ENCODE results near the gene EPHA6. TPM values are rescaled to one million over a fixed set of nuclear protein-coding genes. Genes with fewer than 3 reads are reported as not detected.

EPHA6 gene
- total and polyA plus RNA-seq, 7 experiments from 2014 or later = not detected

GRCh38 chr3:96813134-96813819, 1.1 kb upstream of the EPHA6 start:
- Histone ChIP-seq H3K4me3 (ENCODE audit: low read length) (no peak overlapping the region), H3K27ac (ENCODE audit: low read depth, low read length) (no peak overlapping the region)
- intact Hi-C loops (cut with micrococcal nuclease) = no loop called here

GRCh38 chr3:96814651-96815567, 515 bp downstream of the EPHA6 start:
- no peak overlapping the region for H3K27ac ChIP-seq (ENCODE audit: low read depth, low read length)
- peaks cover 22 to 40% (median 32%) of the 10 kb centered on the region in 5 donors for H3K27me3 Mint-ChIP-seq
- H3K27ac Mint-ChIP-seq = no peak overlapping the region
- ChIA-PET POLR2A (no interaction called here), CTCF (no interaction called here)
- intact Hi-C loops (cut with micrococcal nuclease) = no loop called here
- no peaks in the 10 kb centered on the region for H3K36me3 ChIP-seq (ENCODE audit: control insufficient read depth in 2 of 3, insufficient read depth in 3 of 3, low read length in 3 of 3)
- H3K4me3 ChIP-seq (ENCODE audit: low read length) = no peak overlapping the region
- H3K36me3 Mint-ChIP-seq = no peaks in the 10 kb centered on the region
- peaks cover 0 to 6% of the 10 kb centered on the region in 2 donors for H3K27me3 ChIP-seq (ENCODE audit: control insufficient read depth in 2 of 2, insufficient read depth in 2 of 2, low read length in 2 of 2)
- peaks cover 0 to 3% of the 10 kb centered on the region in 2 donors for H3K4me1 ChIP-seq (ENCODE audit: control insufficient read depth in 2 of 2, insufficient read depth in 2 of 2, low read length in 2 of 2)
- DNase-seq = no peak
- peak overlapping the region in 9 of 10 donors; percentile 3 to 70 (median 51) for H3K4me3 Mint-ChIP-seq
- H3K9me3 ChIP-seq (ENCODE audit: control insufficient read depth in 2 of 3, low read length in 3 of 3) = no peaks in the 10 kb centered on the region
- H3K4me1 Mint-ChIP-seq = peaks cover 7 to 17% (median 10%) of the 10 kb centered on the region in 7 donors
- peak; percentile 12 for ATAC-seq
- H3K9me3 Mint-ChIP-seq = peaks cover 0 to 3% (median 0%) of the 10 kb centered on the region in 11 donors

More at GRCh38 chr3:96813134-96813819, 1.1 kb upstream of the EPHA6 start:
- peaks cover 0 to 6% of the 10 kb centered on the region in 2 donors for H3K27me3 ChIP-seq (ENCODE audit: control insufficient read depth in 2 of 2, insufficient read depth in 2 of 2, low read length in 2 of 2)
- Mint-ChIP-seq H3K36me3 (no peaks in the 10 kb centered on the region), H3K27me3 (peaks cover 22 to 44% (median 32%) of the 10 kb centered on the region in 5 donors), H3K4me1 (peaks cover 7 to 17% (median 10%) of the 10 kb centered on the region in 7 donors), H3K4me3 (peak overlapping the region; percentile 13 to 78 (median 62)), H3K27ac (no peak overlapping the region), H3K9me3 (peaks cover 0 to 3% (median 0%) of the 10 kb centered on the region in 11 donors)
- peak; percentile 69 for ATAC-seq
- POLR2A ChIA-PET = no interaction called here
- peak in 6 of 9 donors; percentile 2 to 71 (median 12) for DNase-seq
- no peaks in the 10 kb centered on the region for H3K36me3 ChIP-seq (ENCODE audit: control insufficient read depth in 2 of 3, insufficient read depth in 3 of 3, low read length in 3 of 3)
- no peaks in the 10 kb centered on the region for H3K9me3 ChIP-seq (ENCODE audit: control insufficient read depth in 2 of 3, low read length in 3 of 3)
- CTCF ChIA-PET = no interaction called here
- H3K4me1 ChIP-seq (ENCODE audit: control insufficient read depth in 2 of 2, insufficient read depth in 2 of 2, low read length in 2 of 2) = peaks cover 0 to 3% of the 10 kb centered on the region in 2 donors

DNA sequence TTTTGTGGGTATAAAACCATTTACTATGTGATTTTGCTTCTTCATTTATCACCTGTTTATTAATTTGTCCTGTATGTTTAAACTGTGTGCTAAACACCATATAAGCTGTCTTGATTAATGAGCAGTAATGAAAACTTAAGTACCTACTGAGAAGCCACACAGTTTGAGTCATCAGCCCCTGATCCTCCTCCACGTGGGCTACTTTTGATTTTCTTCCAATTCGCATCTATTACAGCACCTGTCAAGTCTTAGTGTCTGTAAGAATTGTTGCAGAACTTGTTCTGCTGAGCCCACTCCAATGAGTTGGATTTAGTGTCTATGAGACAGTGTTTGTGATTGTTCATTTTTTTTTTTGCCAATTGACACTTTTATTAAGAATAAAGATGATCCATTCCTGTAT, 16.8 kb downstream of the EPHA6 start:
- H3K27me3 Mint-ChIP-seq = no peaks in the 10 kb centered on the region
- H3K27ac Mint-ChIP-seq = no peak overlapping the region
- peaks cover 0 to 4% (median 0%) of the 10 kb centered on the region in 11 donors for H3K9me3 Mint-ChIP-seq
- H3K4me1 Mint-ChIP-seq = no peaks in the 10 kb centered on the region
- H3K36me3 ChIP-seq (ENCODE audit: control insufficient read depth in 2 of 3, insufficient read depth in 3 of 3, low read length in 3 of 3) = no peaks in the 10 kb centered on the region
- no peaks in the 10 kb centered on the region for H3K9me3 ChIP-seq (ENCODE audit: control insufficient read depth in 2 of 3, low read length in 3 of 3)
- H3K27ac ChIP-seq (ENCODE audit: low read depth, low read length) = no peak overlapping the region
- H3K27me3 ChIP-seq (ENCODE audit: control insufficient read depth in 2 of 2, insufficient read depth in 2 of 2, low read length in 2 of 2) = no peaks in the 10 kb centered on the region
- H3K4me3 Mint-ChIP-seq = no peak overlapping the region
- no peaks in the 10 kb centered on the region for H3K36me3 Mint-ChIP-seq
- ATAC-seq (no peak), DNase-seq (no peak)
- ChIA-PET CTCF (no interaction called here), POLR2A (no interaction called here)
- H3K4me1 ChIP-seq (ENCODE audit: control insufficient read depth in 2 of 2, insufficient read depth in 2 of 2, low read length in 2 of 2) = no peaks in the 10 kb centered on the region
- intact Hi-C loops (cut with micrococcal nuclease) = no loop called here
- H3K4me3 ChIP-seq (ENCODE audit: low read length) = no peak overlapping the region

GRCh38 chr3:96833301-96833700, 18.9 kb downstream of the EPHA6 start:
- ATAC-seq = no peak
- H3K4me3 Mint-ChIP-seq = no peak overlapping the region
- no peaks in the 10 kb centered on the region for H3K4me1 ChIP-seq (ENCODE audit: control insufficient read depth in 2 of 2, insufficient read depth in 2 of 2, low read length in 2 of 2)
- no peak overlapping the region for H3K27ac Mint-ChIP-seq
- H3K27me3 Mint-ChIP-seq = no peaks in the 10 kb centered on the region
- intact Hi-C loops (cut with micrococcal nuclease) = no loop called here
- H3K36me3 Mint-ChIP-seq = no peaks in the 10 kb centered on the region
- ChIA-PET CTCF (no interaction called here), POLR2A (no interaction called here)
- no peaks in the 10 kb centered on the region for H3K27me3 ChIP-seq (ENCODE audit: control insufficient read depth in 2 of 2, insufficient read depth in 2 of 2, low read length in 2 of 2)
- DNase-seq = no peak
- H3K9me3 Mint-ChIP-seq = peaks cover 0 to 5% (median 0%) of the 10 kb centered on the region in 11 donors
- no peaks in the 10 kb centered on the region for H3K9me3 ChIP-seq (ENCODE audit: control insufficient read depth in 2 of 3, low read length in 3 of 3)
- H3K36me3 ChIP-seq (ENCODE audit: control insufficient read depth in 2 of 3, insufficient read depth in 3 of 3, low read length in 3 of 3) = no peaks in the 10 kb centered on the region
- no peak overlapping the region for H3K4me3 ChIP-seq (ENCODE audit: low read length)
- no peaks in the 10 kb centered on the region for H3K4me1 Mint-ChIP-seq
- H3K27ac ChIP-seq (ENCODE audit: low read depth, low read length) = no peak overlapping the region

DNA sequence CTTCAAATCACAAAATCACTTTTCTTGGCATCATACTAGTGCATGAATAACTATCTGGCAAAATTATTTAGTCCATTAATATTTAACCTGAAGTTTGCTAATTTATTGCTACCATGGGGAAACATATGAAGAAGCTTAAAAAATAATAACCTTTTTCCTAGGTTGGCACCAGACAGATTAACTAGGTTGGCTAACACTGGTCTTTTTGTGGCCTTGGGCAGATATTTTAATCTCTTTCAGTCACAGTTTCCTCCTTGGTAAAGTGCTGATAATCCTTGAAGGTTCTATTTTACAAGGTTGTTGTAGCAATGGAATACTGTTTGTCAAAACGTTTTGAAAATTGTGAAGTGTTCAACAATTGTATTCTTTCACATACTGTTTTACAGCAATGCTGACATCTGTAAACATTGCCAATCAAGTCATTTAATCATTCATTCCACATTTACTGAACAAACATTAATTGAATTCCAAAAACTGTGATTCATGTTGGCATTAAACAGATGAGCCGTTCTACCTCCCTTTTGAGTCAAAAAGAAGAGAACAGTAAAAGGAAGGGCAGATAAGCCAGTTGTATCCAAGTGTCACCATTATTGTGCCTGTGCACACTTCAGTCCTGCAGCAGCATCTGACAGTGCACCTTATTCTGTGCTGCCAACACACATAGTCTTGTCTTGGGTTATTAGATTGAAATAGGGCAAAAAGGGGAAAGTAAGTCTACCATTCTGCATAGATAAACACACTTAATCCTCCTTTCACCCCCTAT, 21.9 kb downstream of the EPHA6 start:
- intact Hi-C loops (cut with micrococcal nuclease) = no loop called here
- no peaks in the 10 kb centered on the region for H3K27me3 Mint-ChIP-seq
- POLR2A ChIA-PET = no interaction called here
- no peaks in the 10 kb centered on the region for H3K4me1 ChIP-seq (ENCODE audit: control insufficient read depth in 2 of 2, insufficient read depth in 2 of 2, low read length in 2 of 2)
- CTCF ChIA-PET = no interaction called here
- no peaks in the 10 kb centered on the region for H3K27me3 ChIP-seq (ENCODE audit: control insufficient read depth in 2 of 2, insufficient read depth in 2 of 2, low read length in 2 of 2)
- no peaks in the 10 kb centered on the region for H3K36me3 ChIP-seq (ENCODE audit: control insufficient read depth in 2 of 3, insufficient read depth in 3 of 3, low read length in 3 of 3)
- H3K9me3 ChIP-seq (ENCODE audit: control insufficient read depth in 2 of 3, low read length in 3 of 3) = no peaks in the 10 kb centered on the region
- no peak overlapping the region for H3K27ac Mint-ChIP-seq
- no peak overlapping the region for H3K4me3 Mint-ChIP-seq
- no peak for ATAC-seq
- no peak overlapping the region for H3K4me3 ChIP-seq (ENCODE audit: low read length)
- H3K9me3 Mint-ChIP-seq = peaks cover 0 to 9% (median 0%) of the 10 kb centered on the region in 11 donors
- no peak overlapping the region for H3K27ac ChIP-seq (ENCODE audit: low read depth, low read length)
- no peak for DNase-seq
- no peaks in the 10 kb centered on the region for H3K4me1 Mint-ChIP-seq
- H3K36me3 Mint-ChIP-seq = no peaks in the 10 kb centered on the region

- ChIA-PET POLR2A (no interaction called here), CTCF (interaction anchor here (0.5 kb wide), 1 partner anchor 477 kb away, joined by 5 read pairs; no protein-coding TSS in a partner anchor)
- DNase-seq (no peak), ATAC-seq (no peak)
- Mint-ChIP-seq H3K36me3 (no peaks in the 10 kb centered on the region), H3K4me1 (no peaks in the 10 kb centered on the region), H3K27me3 (no peaks in the 10 kb centered on the region), H3K9me3 (peaks cover 0 to 5% (median 0%) of the 10 kb centered on the region in 11 donors), H3K27ac (peak overlapping the region in 1 of 9 donors; percentile 41), H3K4me3 (no peak overlapping the region)
- Histone ChIP-seq H3K9me3 (ENCODE audit: control insufficient read depth in 2 of 3, low read length in 3 of 3) (no peaks in the 10 kb centered on the region), H3K27ac (ENCODE audit: low read depth, low read length) (no peak overlapping the region), H3K4me3 (ENCODE audit: low read length) (no peak overlapping the region), H3K27me3 (ENCODE audit: control insufficient read depth in 2 of 2, insufficient read depth in 2 of 2, low read length in 2 of 2) (no peaks in the 10 kb centered on the region), H3K36me3 (ENCODE audit: control insufficient read depth in 2 of 3, insufficient read depth in 3 of 3, low read length in 3 of 3) (no peaks in the 10 kb centered on the region), H3K4me1 (ENCODE audit: control insufficient read depth in 2 of 2, insufficient read depth in 2 of 2, low read length in 2 of 2) (no peaks in the 10 kb centered on the region)
- intact Hi-C loops (cut with micrococcal nuclease) = no loop called here
These were observed 29.3 kb downstream of the EPHA6 start for GRCh38 chr3:96843505-96844203.

Measured in naive thymus-derived CD4-positive, alpha-beta T cell (primary cell).